SHP77 treated with DMSO at 0.1 percent for 48 hours (cell line): ENCODE measurements around the gene CCNL1.
"Not testable (repeated sequence)": the region's sequence is repeated elsewhere in the genome, so short reads cannot be mapped to it uniquely, and the experiment has no call there.

Experiments used
- DNase-seq: peaks from one replicate; lab custom pipeline; 2025; lab: John Stamatoyannopoulos, UW

The CCNL1 gene

DNA sequence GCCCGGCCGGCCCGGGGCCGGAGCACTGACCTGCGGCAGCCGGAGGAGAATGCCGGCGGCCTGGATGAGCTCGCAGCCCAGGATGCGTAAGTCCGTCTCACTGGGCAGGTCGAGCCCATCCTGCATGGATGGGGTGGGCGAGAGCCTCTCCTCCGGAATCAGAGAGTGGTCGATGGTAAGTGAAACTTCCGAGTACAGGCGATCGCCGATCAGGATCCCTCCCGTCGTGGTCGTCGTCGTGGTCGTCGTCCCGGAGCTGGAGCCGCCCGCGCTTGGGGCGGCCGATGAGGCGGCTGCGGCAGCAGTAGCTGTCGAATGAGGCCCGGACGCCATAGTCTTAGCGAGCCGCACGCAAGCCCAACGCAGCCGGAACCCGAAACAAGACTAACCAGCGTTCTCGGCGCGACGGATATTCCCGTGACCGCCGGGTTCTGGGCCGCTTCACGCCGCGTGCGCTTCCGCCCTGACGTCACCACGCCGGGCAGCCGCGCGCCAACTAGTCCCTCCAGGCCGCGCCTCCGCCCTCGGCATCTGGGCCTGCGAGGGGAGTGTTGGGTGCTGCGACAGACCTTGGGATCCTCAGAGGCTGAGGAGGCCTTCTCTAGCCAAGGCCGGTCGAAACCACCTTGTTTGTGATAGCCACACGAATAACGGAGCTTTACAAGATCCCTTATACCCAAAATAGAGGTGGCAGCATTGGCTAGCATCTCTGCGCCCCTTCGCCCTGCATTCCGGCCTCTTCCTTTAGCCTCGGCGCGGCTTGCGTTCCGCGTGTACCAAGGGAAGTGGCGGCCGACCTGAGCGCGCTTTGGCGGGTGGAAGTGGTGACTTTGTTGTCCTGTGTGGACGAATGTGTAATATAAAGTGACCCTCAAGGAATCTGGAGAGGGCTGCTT lies at the start of gene CCNL1:
Gene CCNL1, minus strand, starts transcription at position 386 of the 896 bp plus-strand sequence. Its CDS starts 53 bp downstream, at position 333.
- DNase-seq = peak; percentile 86

DNA sequence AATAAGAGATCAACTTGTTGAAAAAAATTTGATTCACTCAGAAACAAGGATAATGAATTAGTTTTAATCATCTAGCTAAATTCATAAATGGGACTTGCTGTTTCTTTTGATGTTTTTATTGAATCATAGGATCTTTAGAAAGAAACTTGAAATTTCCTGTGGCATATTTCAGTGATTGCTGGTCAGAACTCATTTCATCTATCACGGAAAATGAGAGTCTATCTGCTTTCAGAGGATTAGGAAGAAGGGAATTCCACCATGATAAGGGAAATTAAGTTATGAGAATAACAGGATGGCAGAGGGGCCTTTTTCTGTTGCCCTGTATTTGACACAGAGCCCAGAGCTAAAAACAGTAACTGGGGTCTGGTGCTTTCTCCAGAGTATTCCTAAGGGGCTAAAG lies 44.9 kb upstream of the CCNL1 start:
- DNase-seq = no peak

DNA sequence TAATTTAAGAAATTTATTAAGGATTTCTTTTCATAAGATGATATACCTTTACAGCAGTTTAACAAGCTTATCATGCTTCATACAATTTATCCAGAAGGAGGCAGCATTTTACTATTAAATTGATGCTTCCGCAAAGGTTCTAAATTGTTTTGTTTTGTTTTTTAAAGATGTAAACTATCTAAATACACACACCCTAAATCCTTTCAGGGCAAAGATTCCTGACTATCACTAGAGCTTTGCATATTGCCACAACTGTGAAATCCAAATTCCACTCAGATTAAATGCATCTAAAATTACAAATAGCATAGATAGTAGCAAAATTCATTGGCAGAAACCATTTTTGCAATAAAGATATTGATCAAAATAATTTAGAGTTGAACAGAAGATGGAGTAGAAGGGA lies 44.5 kb upstream of the CCNL1 start:
- no peak for DNase-seq

DNA sequence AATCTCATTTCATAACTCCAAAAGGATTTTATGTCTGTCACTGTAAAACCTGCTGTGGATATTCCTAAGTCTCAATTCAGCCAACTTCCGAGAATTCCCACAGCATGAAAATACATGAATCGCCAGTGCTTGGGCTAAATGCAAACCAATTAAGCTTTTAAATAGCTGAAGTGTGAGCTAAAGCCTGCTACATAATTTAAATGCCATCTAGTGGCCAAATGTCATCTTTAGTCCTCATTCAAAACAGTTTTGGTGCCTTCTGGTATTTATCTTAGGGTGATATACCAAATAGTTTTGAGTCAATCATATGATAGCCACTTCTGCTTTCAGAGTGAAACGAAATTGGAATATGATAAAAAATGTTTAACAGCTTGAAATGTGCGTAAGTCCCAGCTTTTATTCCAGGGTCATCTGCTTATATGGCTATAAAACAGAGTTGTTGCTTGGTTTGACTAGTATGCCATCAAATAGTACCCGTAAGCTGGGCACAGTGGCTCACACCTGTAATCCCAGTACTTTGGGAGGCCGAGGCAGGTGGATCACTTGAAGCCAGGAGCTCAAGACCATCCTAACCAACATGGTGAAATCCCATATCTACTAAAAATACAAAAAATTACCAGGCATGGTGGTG lies 41.8 kb upstream of the CCNL1 start:
- DNase-seq = peak; percentile 18

DNA sequence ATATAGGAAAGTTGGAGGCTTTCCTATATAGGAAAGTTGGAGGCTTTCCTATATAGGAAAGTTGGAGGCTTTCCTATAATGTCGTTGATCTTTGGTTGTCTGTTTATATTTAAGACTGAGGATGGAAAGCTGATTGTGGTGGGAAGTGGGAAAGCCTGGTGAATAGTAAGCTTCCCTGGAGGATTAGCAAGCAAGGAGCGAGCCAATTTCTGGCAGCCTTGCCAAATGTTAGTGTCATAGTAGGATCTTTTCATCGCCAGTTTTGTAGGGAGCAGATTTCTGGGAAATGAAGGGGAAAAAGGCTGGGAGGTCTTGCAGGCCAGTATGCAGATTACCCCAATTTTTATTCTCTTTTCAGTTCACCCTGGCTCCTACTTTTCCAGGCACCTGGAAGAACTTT lies 39.9 kb upstream of the CCNL1 start:
- no peak for DNase-seq

DNA sequence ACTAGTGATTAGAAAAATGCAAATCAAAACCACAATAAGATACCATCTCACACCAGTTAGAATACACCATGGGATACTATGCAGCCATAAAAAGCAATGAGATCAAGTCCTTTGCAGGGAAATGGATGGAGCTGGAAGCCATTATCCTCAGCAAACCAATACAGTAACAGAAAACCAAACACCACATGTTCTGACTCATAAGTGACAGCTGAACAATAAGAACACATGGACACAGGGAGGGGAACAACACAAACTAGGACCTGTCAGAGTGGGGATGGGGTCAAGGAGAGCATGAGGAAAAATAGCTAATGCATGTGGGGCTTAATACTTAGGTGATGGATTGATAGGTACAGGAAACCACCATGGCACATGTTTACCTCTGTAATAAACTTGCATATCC lies 36.0 kb upstream of the CCNL1 start:
- DNase-seq = no peak

DNA sequence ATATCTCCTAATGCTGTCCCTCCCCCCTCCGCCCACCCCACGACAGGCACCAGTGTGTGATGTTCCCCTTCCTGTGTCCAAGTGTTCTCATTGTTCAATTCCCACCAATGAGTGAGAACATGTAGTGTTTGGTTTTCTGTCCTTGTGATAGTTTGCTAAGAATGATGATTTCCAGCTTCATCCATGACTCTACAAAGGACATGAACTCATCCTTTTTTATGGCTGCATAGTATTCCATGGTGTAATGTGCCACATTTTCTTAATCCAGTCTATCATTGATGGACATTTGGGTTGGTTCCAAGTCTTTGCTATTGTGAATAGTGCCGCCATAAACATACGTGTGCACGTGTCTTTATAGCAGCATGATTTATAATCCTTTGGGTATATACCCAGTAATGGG lies 31.2 kb upstream of the CCNL1 start:
- DNase-seq = not testable (repeated sequence)

DNA sequence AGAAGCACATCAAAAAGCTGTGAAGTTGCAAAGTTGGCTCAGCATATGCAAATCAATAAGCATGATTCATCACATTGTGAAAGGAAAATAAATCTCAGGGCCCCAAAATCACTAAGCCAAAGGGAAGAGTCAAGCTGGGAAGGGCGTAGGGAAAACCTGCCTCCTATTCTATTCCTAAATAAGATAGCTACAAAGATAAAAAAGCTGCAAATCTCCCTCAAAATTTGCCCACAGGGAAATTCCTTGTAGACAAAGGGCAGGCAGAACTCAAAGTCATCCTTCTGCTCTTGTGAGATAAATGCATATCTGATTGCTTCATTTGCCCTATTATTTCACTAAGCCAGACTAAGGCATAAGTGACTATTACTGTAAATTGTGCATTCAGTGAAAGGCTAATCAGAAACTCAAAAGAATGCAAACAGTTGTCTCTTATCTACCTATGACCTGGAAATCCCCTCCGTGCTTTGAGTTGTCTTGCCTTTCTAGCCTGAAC lies 30.5 kb upstream of the CCNL1 start:
- no peak for DNase-seq

DNA sequence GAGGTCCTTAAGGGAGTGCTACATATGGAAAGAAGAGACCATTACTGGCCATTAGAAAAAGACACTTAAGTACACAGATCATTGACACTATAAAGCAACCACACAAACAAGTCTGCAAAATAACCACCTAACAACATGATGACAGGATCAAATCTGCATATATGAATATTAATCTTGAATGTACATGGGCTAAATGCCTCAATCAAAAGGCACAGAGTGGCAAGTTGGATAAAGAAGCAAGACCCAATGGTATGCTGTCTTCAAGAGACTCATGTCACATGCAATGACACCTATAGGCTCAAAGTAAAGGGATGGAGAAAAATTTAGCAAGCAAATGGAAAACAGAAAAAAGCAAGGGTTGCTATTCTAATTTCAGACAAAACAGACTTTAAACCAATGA lies 28.4 kb upstream of the CCNL1 start:
- DNase-seq = no peak

DNA sequence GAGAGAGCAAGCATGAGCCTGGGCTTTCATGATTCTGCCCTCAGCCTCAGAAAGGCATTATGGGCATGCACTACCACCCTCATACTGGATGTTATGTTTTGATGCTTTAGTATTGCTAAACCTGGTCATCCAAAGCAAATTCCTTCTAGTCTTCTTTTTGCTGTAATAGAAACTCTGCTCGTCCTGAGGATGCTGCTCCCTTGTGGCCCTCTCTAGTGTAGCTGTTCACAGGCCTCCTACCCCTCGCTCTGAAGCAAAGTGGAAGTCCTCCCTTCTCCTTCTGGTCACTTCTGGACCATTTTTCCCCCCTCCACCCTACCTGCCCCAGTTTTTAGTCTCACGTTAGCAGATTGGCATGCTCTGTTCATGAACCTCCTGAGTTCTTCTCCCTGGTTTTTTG lies 22.9 kb upstream of the CCNL1 start:
- DNase-seq = no peak

DNA sequence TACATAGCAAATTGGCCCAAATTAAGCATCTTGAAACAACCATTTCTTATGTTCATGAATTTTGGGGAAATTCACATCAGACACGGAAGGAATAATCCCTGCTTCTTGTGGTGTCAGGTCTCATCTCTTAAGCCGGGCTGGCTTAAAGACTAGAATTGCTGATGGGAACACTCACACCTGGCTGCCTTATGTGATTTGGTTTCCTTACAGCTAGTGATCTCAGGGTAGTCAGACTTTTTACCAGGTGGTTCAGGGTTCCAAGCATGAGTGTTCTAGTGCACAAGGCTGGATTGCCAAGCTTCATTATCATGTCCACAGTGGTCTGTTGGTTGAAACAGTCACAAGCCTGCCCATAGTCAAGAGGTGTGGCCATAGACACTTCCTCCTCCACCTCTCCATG lies 20.3 kb upstream of the CCNL1 start:
- no peak for DNase-seq

DNA sequence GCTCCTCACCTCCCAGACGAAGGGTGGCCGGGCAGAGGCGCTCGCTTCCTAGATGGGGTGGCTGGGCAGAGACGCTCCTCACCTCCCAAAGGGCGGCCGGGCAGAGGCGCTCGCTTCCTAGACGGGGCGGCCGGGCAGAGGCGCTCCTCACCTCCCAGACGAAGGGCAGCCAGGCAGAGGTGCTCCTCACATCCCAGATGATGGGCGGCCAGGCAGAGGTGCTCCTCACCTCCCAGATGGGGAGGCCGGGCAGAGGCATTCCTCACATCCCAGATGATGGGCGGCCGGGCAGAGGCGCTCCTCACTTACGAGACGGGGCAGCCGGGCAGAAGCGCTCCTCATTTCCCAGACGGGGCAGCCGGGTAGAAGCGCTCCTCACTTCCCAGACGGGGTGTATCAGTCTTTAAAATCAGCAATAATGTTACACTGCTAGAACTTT lies 19.4 kb upstream of the CCNL1 start:
- no peak for DNase-seq

DNA sequence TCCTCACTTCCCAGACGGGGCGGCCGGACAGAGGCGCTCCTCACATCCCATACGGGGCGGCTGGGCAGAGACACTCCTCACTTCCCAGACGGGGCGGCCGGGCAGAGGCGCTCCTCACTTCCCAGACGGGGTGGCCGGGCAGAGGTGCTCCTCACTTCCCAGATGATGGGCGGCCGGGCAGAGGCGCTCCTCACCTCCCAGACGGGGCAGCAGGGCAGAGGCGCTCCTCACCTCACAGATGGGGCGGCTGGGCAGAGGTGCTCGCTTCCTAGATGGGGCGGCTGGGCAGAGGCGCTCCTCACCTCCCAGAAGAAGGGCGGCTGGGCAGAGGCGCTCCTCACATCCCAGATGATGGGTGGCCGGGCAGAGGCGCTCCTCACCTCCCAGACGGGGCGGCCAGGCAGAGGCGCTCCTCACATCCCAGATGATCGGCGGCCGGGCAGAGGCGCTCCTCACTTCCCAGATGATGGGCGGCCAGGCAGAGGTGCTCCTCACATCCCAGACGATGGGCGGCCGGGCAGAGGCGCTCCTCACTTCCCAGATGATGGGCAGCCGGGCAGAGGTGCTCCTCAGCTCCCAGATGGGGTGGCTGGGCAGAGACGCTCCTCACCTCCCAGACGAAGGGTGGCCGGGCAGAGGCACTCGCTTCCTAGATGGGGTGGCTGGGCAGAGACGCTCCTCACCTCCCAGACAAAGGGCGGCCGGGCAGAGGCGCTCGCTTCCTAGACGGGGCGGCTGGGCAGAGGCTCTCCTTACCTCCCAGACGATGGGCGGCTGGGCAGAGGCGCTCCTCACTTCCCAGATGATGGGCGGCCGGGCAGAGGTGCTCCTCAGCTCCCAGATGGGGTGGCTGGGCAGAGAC lies 18.8 kb upstream of the CCNL1 start:
- not testable (repeated sequence) for DNase-seq

DNA sequence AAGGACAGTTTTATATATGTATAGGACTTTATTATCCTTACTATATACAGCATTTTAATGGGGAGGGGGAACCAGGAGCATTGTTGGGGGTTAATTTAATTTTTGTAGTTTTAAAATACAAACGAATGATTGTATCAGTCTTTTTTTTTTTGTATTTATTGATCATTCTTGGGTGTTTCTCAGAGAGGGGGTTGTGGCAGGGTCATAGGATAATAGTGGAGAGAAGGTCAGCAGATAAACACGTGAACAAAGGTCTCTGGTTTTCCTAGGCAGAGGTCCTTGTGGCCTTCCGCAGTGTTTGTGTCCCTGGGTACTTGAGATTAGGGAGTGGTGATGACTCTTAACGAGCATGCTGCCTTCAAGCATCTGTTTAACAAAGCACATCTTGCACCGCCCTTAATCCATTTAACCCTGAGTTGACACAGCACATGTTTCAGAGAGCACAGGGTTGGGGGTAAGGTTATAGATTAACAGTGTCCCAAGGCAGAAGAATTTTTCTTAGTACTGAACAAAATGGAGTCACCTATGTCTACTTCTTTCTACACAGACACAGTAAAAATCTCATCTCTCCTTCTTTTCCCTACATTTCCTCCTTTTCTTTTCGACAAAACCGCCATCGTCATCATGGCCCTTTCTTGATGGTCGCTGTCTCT lies 18.0 kb upstream of the CCNL1 start:
- DNase-seq = not testable (repeated sequence)

DNA sequence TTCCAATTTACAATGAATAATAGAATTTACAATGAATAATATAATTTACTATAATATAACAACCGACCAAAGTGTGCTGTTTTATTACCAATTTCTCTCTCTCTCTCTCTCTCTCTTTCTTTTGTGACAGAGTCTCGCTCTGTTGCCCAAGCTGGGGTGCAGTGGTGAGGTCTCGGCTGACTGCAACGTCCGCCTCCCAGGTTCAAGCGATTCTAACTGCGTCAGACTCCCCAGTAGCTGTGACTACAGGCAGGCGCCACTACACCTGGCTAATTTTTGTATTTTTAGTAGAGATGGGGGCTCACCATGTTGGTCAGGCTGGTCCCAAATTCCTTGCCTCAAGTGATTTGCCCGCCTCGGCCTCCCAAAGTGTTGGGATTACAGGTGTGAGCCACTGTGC lies 17.0 kb upstream of the CCNL1 start:
- DNase-seq = no peak

DNA sequence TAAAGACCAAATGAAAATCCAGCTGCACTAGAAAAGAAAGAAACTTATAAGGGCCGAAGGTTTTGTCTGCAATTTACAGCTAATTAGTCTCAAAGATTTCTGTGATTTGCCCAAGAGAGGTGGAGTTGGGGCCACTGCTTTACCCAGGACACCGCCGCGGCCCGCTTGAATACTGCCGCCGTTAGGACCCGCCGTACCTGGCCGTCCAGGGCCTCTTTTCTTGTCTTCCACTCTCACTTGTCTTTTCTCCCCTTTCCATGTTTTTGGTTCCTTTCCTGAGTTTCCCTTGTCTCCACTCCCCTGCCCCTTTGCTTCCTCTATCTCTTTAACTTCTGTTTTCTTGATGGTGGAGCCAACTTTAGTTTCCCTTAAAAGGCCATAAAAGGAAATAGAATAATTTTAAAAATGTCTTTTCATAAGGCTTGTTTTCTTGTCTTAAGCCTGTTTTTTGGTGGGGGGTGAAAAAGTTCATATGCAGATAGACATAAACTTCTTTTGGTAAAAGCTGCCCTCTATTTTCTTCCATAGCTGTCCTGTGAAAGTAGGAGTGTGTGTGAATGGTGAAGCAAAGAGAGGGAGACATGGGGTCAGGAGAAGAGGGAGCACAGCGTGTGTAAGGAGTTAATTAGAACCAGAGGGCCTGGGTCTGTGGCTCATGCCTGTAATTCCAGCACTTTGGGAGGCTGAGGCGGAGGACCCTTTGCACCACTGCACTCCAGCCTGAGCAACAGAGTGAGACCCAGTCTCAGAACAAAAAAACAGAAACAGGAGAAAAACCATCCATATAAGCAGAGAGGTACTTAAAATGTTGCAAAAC lies 16.0 kb upstream of the CCNL1 start:
- peak; percentile 32 for DNase-seq

DNA sequence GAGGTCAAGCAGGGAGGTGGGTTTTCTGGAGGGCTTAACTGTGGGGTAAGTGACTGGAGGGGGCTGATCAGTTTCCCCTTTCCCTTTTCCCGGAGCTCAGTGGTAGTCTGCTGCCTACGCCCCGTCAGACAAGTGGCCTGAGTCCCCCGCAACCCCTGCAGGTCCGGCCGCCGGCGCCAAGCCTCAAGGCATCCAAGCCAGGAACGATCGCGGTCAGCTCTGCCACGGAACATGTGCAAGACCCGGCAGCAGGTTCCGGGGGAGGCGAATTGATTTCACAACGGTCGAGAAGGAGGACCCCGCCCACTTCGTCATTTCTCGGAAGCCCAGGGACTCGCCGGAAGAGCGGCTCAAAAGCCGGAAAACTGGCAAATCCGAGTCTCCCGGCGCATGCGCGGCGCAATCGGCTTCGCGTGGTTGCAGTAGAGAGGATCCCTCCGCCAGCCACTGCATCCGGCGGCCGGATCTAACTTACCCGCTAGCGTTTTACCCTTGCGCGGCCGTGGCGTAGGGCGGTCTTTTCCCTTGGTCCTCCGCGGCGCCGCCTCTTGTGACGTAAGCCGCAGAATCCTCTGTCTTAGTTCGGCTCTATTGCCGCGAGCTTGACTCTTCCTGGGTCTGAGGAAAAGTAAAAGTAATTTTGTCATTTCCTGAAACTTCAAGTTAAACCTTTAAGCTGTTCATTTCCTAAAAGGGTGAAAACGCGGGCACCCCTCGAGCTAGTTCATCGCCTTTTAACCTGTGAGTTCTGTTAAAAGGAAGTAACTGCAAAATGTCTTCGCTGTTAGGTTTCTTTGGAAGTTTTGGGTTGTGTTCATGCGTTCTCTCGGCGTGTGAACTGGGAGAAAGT lies 14.9 kb upstream of the CCNL1 start:
- DNase-seq = peak; percentile 96

DNA sequence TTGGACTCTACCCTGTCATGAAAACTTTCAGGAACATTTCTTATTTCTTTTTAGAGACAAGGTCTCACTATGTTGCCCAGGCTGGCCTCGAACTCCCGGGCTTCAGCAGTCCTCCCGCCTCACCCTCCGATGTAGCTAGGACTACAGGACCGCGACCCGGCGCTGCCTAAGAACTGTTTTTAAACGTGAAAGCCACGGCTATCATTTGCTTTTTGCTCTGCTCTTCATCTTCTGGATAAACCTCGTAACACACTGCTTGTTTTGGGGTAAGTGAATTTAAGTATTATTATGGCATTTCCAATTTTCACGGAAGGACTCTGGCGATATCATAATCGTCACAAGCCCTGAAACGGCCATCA lies 14.3 kb upstream of the CCNL1 start:
- no peak for DNase-seq

DNA sequence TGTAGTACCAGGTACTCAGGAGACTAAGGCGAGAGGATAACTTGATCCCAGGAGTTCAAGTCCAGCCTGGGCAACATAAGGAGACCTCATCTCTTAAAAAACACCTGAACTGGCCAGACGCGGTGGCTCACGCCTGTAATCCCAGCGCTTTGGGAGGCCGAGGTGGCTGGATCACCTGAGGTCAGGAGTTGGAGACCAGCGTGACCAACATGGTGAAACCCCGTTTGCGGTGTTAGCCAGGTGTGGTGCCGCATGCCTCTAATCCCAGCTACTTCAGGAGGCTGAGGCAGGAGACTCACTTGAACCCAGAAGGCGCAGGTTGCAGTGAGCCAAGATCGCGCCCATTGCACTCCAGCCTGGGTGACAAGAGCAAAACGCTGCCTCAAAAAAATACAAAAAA lies 13.4 kb upstream of the CCNL1 start:
- not testable (repeated sequence) for DNase-seq

DNA sequence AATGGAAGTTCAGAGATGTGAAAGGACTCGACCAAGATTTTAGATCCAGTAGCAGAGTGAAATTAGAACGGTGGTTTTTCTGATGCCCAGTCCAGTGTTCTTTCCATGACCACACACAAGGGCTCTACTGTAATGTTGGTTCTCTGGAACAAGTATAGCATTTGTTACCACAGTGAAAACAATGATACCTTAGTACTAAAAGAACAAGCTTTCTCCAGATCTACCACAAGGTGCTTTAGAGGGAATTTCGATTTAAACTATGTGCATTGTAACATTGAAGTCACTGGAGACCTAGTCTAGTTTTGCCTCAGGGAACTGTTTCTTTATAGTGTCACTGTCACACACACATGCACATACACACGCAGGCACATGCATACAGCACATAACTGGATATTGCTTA lies 12.8 kb upstream of the CCNL1 start:
- DNase-seq = no peak
